H9 (cell line): ENCODE results near the gene AKT3. TPM values are rescaled to one million over a fixed set of nuclear protein-coding genes. Genes with fewer than 3 reads are reported as not detected.

ENCODE experiments used
- DNase-seq: peaks from one replicate; pipeline ENCODE4 v3.0.0-alpha.2; 2017
- H2AFZ ChIP-seq: one replicate; pipeline ENCODE4 v1.6.1; 2013; ENCODE audit warnings: mild to moderate bottlenecking, low read length, control low read depth, moderate library complexity
- H2AK5ac ChIP-seq: 2 replicates; pipeline ENCODE4 v1.6.1; 2013; ENCODE audit warnings: low read length, control low read depth, mixed read lengths; ENCODE audit not compliant: insufficient read length
- H2BK120ac ChIP-seq: one replicate; pipeline ENCODE4 v1.6.1; 2013; ENCODE audit warnings: low read depth, mild to moderate bottlenecking, low read length, control low read depth, inconsistent platforms; ENCODE audit not compliant: poor library complexity, severe bottlenecking
- H2BK12ac ChIP-seq: 2 replicates; pipeline ENCODE4 v1.6.1; 2013; ENCODE audit warnings: low read length, control low read depth, mixed read lengths, low read depth; ENCODE audit not compliant: insufficient read length
- H2BK15ac ChIP-seq: 2 replicates; pipeline ENCODE4 v1.6.1; 2013; ENCODE audit warnings: low read depth, low read length, control low read depth
- H2BK20ac ChIP-seq: one replicate; pipeline ENCODE4 v1.6.1; 2013; ENCODE audit warnings: low read depth, mild to moderate bottlenecking, low read length, control low read depth, inconsistent platforms; ENCODE audit not compliant: poor library complexity, severe bottlenecking
- H2BK5ac ChIP-seq: 2 replicates; pipeline ENCODE4 v1.6.1; 2013; ENCODE audit warnings: low read length, control low read depth, mixed read lengths; ENCODE audit not compliant: insufficient read length
- H3K14ac ChIP-seq: 2 replicates; pipeline ENCODE4 v1.6.1; 2013; ENCODE audit warnings: low read length, control low read depth; ENCODE audit not compliant: insufficient read depth
- H3K18ac ChIP-seq: 2 replicates; pipeline ENCODE4 v1.6.1; 2013; ENCODE audit warnings: low read depth, mild to moderate bottlenecking, mixed read lengths, low read length, control low read depth; ENCODE audit not compliant: insufficient read length
- H3K23ac ChIP-seq: 2 replicates; pipeline ENCODE4 v1.6.1; 2013; ENCODE audit warnings: low read length, control low read depth, mixed read lengths, low read depth; ENCODE audit not compliant: insufficient read length
- H3K23me2 ChIP-seq: 2 replicates; pipeline ENCODE4 v1.6.1; 2013; ENCODE audit warnings: low read depth, mild to moderate bottlenecking, mixed read lengths, low read length, control low read depth; ENCODE audit not compliant: insufficient read length, poor library complexity, severe bottlenecking
- H3K27ac ChIP-seq: 2 replicates; pipeline ENCODE4 v1.5.1; 2013; ENCODE audit warnings: low read length, control low read depth, mixed read lengths, low read depth; ENCODE audit not compliant: insufficient read length
- H3K27me3 ChIP-seq: 2 replicates; pipeline ENCODE4 v1.6.1; 2013; ENCODE audit warnings: low read length, control low read depth, inconsistent platforms; ENCODE audit not compliant: insufficient read depth
- H3K4ac ChIP-seq: 2 replicates; pipeline ENCODE4 v1.6.1; 2013; ENCODE audit warnings: low read depth, mild to moderate bottlenecking, control low read depth, inconsistent platforms, low read length, moderate library complexity
- H3K4me1 ChIP-seq: 2 replicates; pipeline ENCODE4 v1.6.1; 2013; ENCODE audit warnings: low read length, control low read depth, inconsistent platforms; ENCODE audit not compliant: insufficient read depth
- H3K4me2 ChIP-seq: 2 replicates; pipeline ENCODE4 v1.6.1; 2013; ENCODE audit warnings: low read length, control low read depth, mixed read lengths; ENCODE audit not compliant: insufficient read length, insufficient read depth
- H3K56ac ChIP-seq: 2 replicates; pipeline ENCODE4 v1.6.1; 2013; ENCODE audit warnings: low read depth, mild to moderate bottlenecking, mixed read lengths, low read length, control low read depth; ENCODE audit not compliant: insufficient read length
- H3K79me1 ChIP-seq: 2 replicates; pipeline ENCODE4 v1.6.1; 2013; ENCODE audit warnings: low read depth, mild to moderate bottlenecking, moderate library complexity, low read length, control low read depth, inconsistent platforms; ENCODE audit not compliant: insufficient read depth, poor library complexity, severe bottlenecking
- H3K79me2 ChIP-seq: 2 replicates; pipeline ENCODE4 v1.6.1; 2013; ENCODE audit warnings: low read length, control low read depth, inconsistent platforms; ENCODE audit not compliant: insufficient read depth
- H3K9ac ChIP-seq: 2 replicates; pipeline ENCODE4 v1.6.1; 2013; ENCODE audit warnings: low read length, control low read depth, mixed read lengths; ENCODE audit not compliant: insufficient read length; ENCODE audit errors: extremely low read depth
- H3K9me3 ChIP-seq: one replicate; pipeline ENCODE4 v1.6.1; 2013; ENCODE audit warnings: low read depth, low read length, inconsistent platforms; ENCODE audit not compliant: control insufficient read depth
- H3T11ph ChIP-seq: one replicate; pipeline ENCODE4 v1.6.1; 2013; ENCODE audit warnings: mild to moderate bottlenecking, low read length, control low read depth, inconsistent platforms
- H4K20me1 ChIP-seq: one replicate; pipeline ENCODE4 v1.6.1; 2013; ENCODE audit not compliant: control insufficient read depth, insufficient read length, insufficient read depth
- H4K5ac ChIP-seq: 2 replicates; pipeline ENCODE4 v1.6.1; 2013; ENCODE audit warnings: low read depth, mild to moderate bottlenecking, mixed read lengths, low read length, control low read depth; ENCODE audit not compliant: insufficient read length
- H4K8ac ChIP-seq: replicated peaks from 2 replicates; pipeline ENCODE4 v1.6.1; 2013; ENCODE audit warnings: low read length, control low read depth, mixed read lengths, low read depth; ENCODE audit not compliant: insufficient read length
- H4K91ac ChIP-seq: 2 replicates; pipeline ENCODE4 v1.6.1; 2013; ENCODE audit warnings: low read depth, mild to moderate bottlenecking, moderate library complexity, mixed read lengths, low read length, control low read depth; ENCODE audit not compliant: insufficient read length
- H3K27ac Mint-ChIP-seq, 3 experiments: 2 replicates in 2 of 3; 3 replicates in 1 of 3; pipeline ENCODE4 v1.8.0; 2020 to 2021; ENCODE audit warnings: mixed read lengths in 3 of 3, mild to moderate bottlenecking in 1 of 3, moderate library complexity in 1 of 3
- H3K27me3 Mint-ChIP-seq: 2 replicates; pipeline ENCODE4 v1.8.0; 2021; ENCODE audit warnings: low read depth, mild to moderate bottlenecking, moderate library complexity, mixed read lengths
- H3K36me3 Mint-ChIP-seq, 3 experiments: 2 replicates in 2 of 3; 3 replicates in 1 of 3; pipeline ENCODE4 v1.8.0; 2020 to 2021; ENCODE audit warnings: low read depth in 3 of 3, mixed read lengths in 3 of 3; ENCODE audit not compliant: insufficient read depth in 1 of 3
- H3K4me1 Mint-ChIP-seq, 2 experiments: 2 replicates each; pipeline ENCODE4 v1.8.0; 2020; ENCODE audit warnings: mixed read lengths in 2 of 2
- H3K4me3 Mint-ChIP-seq, 2 experiments: 2 replicates in 1 of 2; 3 replicates in 1 of 2; pipeline ENCODE4 v1.8.0; 2020 to 2021; ENCODE audit warnings: mild to moderate bottlenecking in 2 of 2, mixed read lengths in 2 of 2, moderate library complexity in 1 of 2
- H3K9me3 Mint-ChIP-seq, 2 experiments: 2 replicates in 1 of 2; 3 replicates in 1 of 2; pipeline ENCODE4 v1.8.0; 2020; ENCODE audit warnings: mild to moderate bottlenecking in 2 of 2, mixed read lengths in 2 of 2, moderate library complexity in 1 of 2
- CTCF ChIP-seq: fragments of 200-600 bp; sonication (generic); conservative IDR thresholded peaks from 3 replicates; pipeline ENCODE4 v1.8.0; 2021; ENCODE audit warnings: antibody characterized with exemption, mild to moderate bottlenecking
- WGBS: extraction: QIAGEN DNeasy Blood & Tissue Kit; methylation state at CpG from one replicate; pipeline ENCODE4 v1.1.7; 2013; ENCODE audit warnings: missing lambda C conversion rate, low lambda C conversion rate, mixed read lengths; ENCODE audit not compliant: insufficient read length; ENCODE audit errors: extremely low coverage; 5-methylcytosine and 5-hydroxymethylcytosine counted together
- total RNA-seq: library from RNA; stranded (reverse); gene quantifications from 2 replicates; pipeline ENCODE4 v1.2.1, GENCODE V29; 2021

AKT3 gene
- total RNA-seq, 1 experiment from 2014 or later: 27.8 TPM

- no peaks in the 10 kb centered on the region for H4K20me1 ChIP-seq
- H3K79me1 ChIP-seq: no peaks in the 10 kb centered on the region
- WGBS: no CpG with 5 or more reads among the region's 5 CpGs
- H3K23me2 ChIP-seq: no peaks in the 10 kb centered on the region
- no peak for DNase-seq
- H3K27ac ChIP-seq: no peak overlapping the region
- no peak overlapping the region for H2BK120ac ChIP-seq
- H3K18ac ChIP-seq: no peak overlapping the region
- no peak overlapping the region for H3K4me2 ChIP-seq
- no peak overlapping the region for H3K9ac ChIP-seq
- no peak overlapping the region for H3K4ac ChIP-seq
- no peak overlapping the region for H3T11ph ChIP-seq
- no peaks in the 10 kb centered on the region for H3K79me2 ChIP-seq
- no peak overlapping the region for H2BK5ac ChIP-seq
- no peak overlapping the region for H3K14ac ChIP-seq
- H2BK20ac ChIP-seq: no peak overlapping the region
- H3K56ac ChIP-seq: no peak overlapping the region
- TF ChIP-seq CTCF: no peak
- H3K4me1 Mint-ChIP-seq: peaks cover 28 to 33% of the 10 kb centered on the region in 2 experiments
- peaks cover 5 to 10% (median 8%) of the 10 kb centered on the region in 3 experiments; a peak in 6 of 7 replicates for H3K36me3 Mint-ChIP-seq
- no peaks in the 10 kb centered on the region for H3K9me3 ChIP-seq
- H3K4me3 Mint-ChIP-seq: no peak overlapping the region
- no peaks in the 10 kb centered on the region for H3K9me3 Mint-ChIP-seq
- no peak overlapping the region for H4K8ac ChIP-seq
- no peak overlapping the region for H4K91ac ChIP-seq
- no peak overlapping the region for H2AK5ac ChIP-seq
- no peaks in the 10 kb centered on the region for H3K27me3 ChIP-seq
- H4K5ac ChIP-seq: no peak overlapping the region
- H3K4me1 ChIP-seq: peaks cover 8% of the 10 kb centered on the region; the same call in 1 of the 2 replicates
- peak overlapping the region in 1 of 3 experiments; percentile 35; a peak in 1 of 7 replicates for H3K27ac Mint-ChIP-seq
- H2BK15ac ChIP-seq: no peak overlapping the region
- no peaks in the 10 kb centered on the region for H3K27me3 Mint-ChIP-seq
- no peak overlapping the region for H2AFZ ChIP-seq
- no peak overlapping the region for H3K23ac ChIP-seq
- no peak overlapping the region for H2BK12ac ChIP-seq
Measured at GRCh38 chr1:243501002-243501401, 349.0 kb downstream of the AKT3 start.
